HepG2 (cell line): Measurements from ENCODE around the gene COL9A2. TPM values are rescaled to one million over a fixed set of nuclear protein-coding genes. Genes with fewer than 3 reads are reported as not detected.

Experiments used
- BCL6 ChIP-seq: IDR thresholded peaks from 2 replicates; pipeline ENCODE4 v1.6.1; 2016; ENCODE audit warnings: missing genetic modification reagents, missing compliant biosample characterization
- CEBPG ChIP-seq: IDR thresholded peaks from 2 replicates; pipeline ENCODE4 v1.6.1; 2016
- CREBL2 ChIP-seq: sonication (generic); formaldehyde crosslinking; IDR thresholded peaks from 2 replicates; pipeline ENCODE4 v1.8.1; 2023; ENCODE audit warnings: missing genetic modification reagents, mild to moderate bottlenecking, borderline replicate concordance
- FOXM1 ChIP-seq: sonication (generic); formaldehyde crosslinking; IDR thresholded peaks from 2 replicates; pipeline ENCODE4 v1.5.0; 2020; ENCODE audit warnings: missing genetic modification reagents
- GZF1 ChIP-seq: sonication (generic); formaldehyde crosslinking; IDR thresholded peaks from 2 replicates; pipeline ENCODE4 v1.5.1; 2020; ENCODE audit warnings: mild to moderate bottlenecking, missing genetic modification reagents
- ISX ChIP-seq: sonication (generic); formaldehyde crosslinking; conservative IDR thresholded peaks from 2 replicates; pipeline ENCODE4 v1.5.0; 2020; ENCODE audit warnings: missing genetic modification reagents
- KAT8 ChIP-seq: IDR thresholded peaks from 2 replicates; pipeline ENCODE4 v1.6.1; 2016; ENCODE audit warnings: missing genetic modification reagents, missing compliant biosample characterization
- KLF6 ChIP-seq: IDR thresholded peaks from 2 replicates; pipeline ENCODE4 v1.8.0; 2016; ENCODE audit warnings: missing biosample characterization, missing genetic modification reagents
- NFYB ChIP-seq: sonication (generic); formaldehyde crosslinking; IDR thresholded peaks from 2 replicates; pipeline ENCODE4 v1.4.0; 2020; ENCODE audit warnings: missing genetic modification reagents
- PAXIP1 ChIP-seq: sonication (generic); formaldehyde crosslinking; conservative IDR thresholded peaks from 2 replicates; pipeline ENCODE4 v1.4.0; 2020; ENCODE audit warnings: mild to moderate bottlenecking, missing genetic modification reagents, moderate library complexity
- RFX1 ChIP-seq: fragments of 450-650 bp; IDR thresholded peaks from 2 replicates; pipeline ENCODE4 v1.6.1; 2017
- TEF ChIP-seq: sonication (generic); formaldehyde crosslinking; IDR thresholded peaks from 2 replicates; pipeline ENCODE4 v1.5.0; 2020; ENCODE audit warnings: missing genetic modification reagents
- TFE3 ChIP-seq: IDR thresholded peaks from 2 replicates; pipeline ENCODE4 v1.6.1; 2016
- ZBTB44 ChIP-seq: sonication (generic); formaldehyde crosslinking; IDR thresholded peaks from 2 replicates; pipeline ENCODE4 v1.4.0; 2020; ENCODE audit warnings: missing genetic modification reagents
- ZFP62 ChIP-seq: sonication (generic); formaldehyde crosslinking; IDR thresholded peaks from 2 replicates; pipeline ENCODE4 v1.4.0; 2020; ENCODE audit warnings: missing genetic modification reagents
- ZMYM4 ChIP-seq: sonication (generic); formaldehyde crosslinking; IDR thresholded peaks from 2 replicates; pipeline ENCODE4 v1.8.1; 2023; ENCODE audit warnings: mild to moderate bottlenecking, missing genetic modification reagents
- ZNF230 ChIP-seq: sonication (generic); formaldehyde crosslinking; IDR thresholded peaks from 2 replicates; pipeline ENCODE4 v1.4.0; 2020; ENCODE audit warnings: mild to moderate bottlenecking, missing genetic modification reagents
- ZNF280B ChIP-seq: sonication (generic); formaldehyde crosslinking; IDR thresholded peaks from 2 replicates; pipeline ENCODE4 v1.5.0; 2020; ENCODE audit warnings: missing genetic modification reagents, mild to moderate bottlenecking, borderline replicate concordance
- ZNF737 ChIP-seq: sonication (generic); formaldehyde crosslinking; IDR thresholded peaks from 2 replicates; pipeline ENCODE4 v1.5.0; 2020; ENCODE audit warnings: missing genetic modification reagents, mild to moderate bottlenecking, borderline replicate concordance
- polyA plus RNA-seq, 8 experiments: library from polyadenylated mRNA; depleted of rRNA in 3 of 8; stranded (reverse) in 7 of 8; unstranded in 1 of 8; fragments of >200 nt; fragmentation: Illumina TruSeq in 4 of 8; extraction: Trizol in 4 of 8; gene quantifications; 2 replicates each; pipeline versions ENCODE4 v1.2.1 to v1.2.3, GENCODE V29; 2011 to 2016; ENCODE audit warnings: low read depth in 4 of 8, missing spikeins in 1 of 8, mixed read lengths in 1 of 8; ENCODE audit not compliant: insufficient read depth in 1 of 8
- total RNA-seq, 5 experiments: library from RNA; depleted of rRNA; stranded (reverse); fragments of >200 nt; fragmentation: Illumina TruSeq; extraction: Trizol; gene quantifications; 2 replicates each; pipeline ENCODE4 v1.2.3, GENCODE V29; 2016; ENCODE audit warnings: low read depth in 1 of 5

Gene COL9A2
- total and polyA plus RNA-seq, 2 of the 13 experiments (the other 11 are each of a cell fraction or from before 2014, with no cell fraction given), result 20.2 to 26.9 TPM

- TF ChIP-seq ZBTB44 (CRISPR knock-in tag), result no peak
- TF ChIP-seq CREBL2 (CRISPR knock-in tag), result no peak
- no peak for TF ChIP-seq RFX1
- peak; percentile 88; the same call in 1 of the 2 replicates for TF ChIP-seq ZNF230 (CRISPR knock-in tag)
- no peak for TF ChIP-seq ZFP62
- TF ChIP-seq ISX, result no peak
- 0 out of 2 replicates have a peak, but pooled peaks have one; percentile 35 for TF ChIP-seq PAXIP1
- TF ChIP-seq ZMYM4 (CRISPR knock-in tag), result peak; percentile 55; the same call in 1 of the 2 replicates
- no peak for TF ChIP-seq ZNF737 (CRISPR knock-in tag)
- TF ChIP-seq KLF6, result no peak
- TF ChIP-seq BCL6, result no peak
- TF ChIP-seq GZF1 (CRISPR knock-in tag), result no peak
- no peak for TF ChIP-seq FOXM1
- TF ChIP-seq KAT8 (CRISPR knock-in tag), result no peak
- TF ChIP-seq CEBPG (CRISPR knock-in tag), result peak; percentile 84
- no peak for TF ChIP-seq NFYB (CRISPR knock-in tag)
- no peak for TF ChIP-seq TEF (CRISPR knock-in tag)
- no peak for TF ChIP-seq ZNF280B
- TF ChIP-seq TFE3 (CRISPR knock-in tag), result no peak
These were observed 21.8 kb upstream of the COL9A2 start (continued) for GRCh38 chr1:40338745-40339419.
